HL-60 (cell line): ENCODE results near the gene ARMC7.

ENCODE experiments used
- DNase-seq, 2 experiments: peaks; one replicate each; pipeline ENCODE4 v3.0.0-alpha.2; 2010 to 2020; ENCODE audit warnings: low read depth in 1 of 2, low spot score in 1 of 2
- H3K27ac ChIP-seq: fragments of 250-450 bp; sonication (Bioruptor Pico); replicated peaks from 2 replicates; pipeline ENCODE4 v1.5.1; 2020; ENCODE audit warnings: mild to moderate bottlenecking, moderate library complexity
- H3K27me3 ChIP-seq: fragments of 250-450 bp; sonication (Bioruptor Pico); 2 replicates; pipeline ENCODE4 v1.5.1; 2021; ENCODE audit warnings: mild to moderate bottlenecking, moderate library complexity; ENCODE audit not compliant: insufficient read depth, poor library complexity, severe bottlenecking
- H3K4me3 ChIP-seq: replicated peaks from 2 replicates; pipeline ENCODE4 v1.5.1; 2011; ENCODE audit warnings: mild to moderate bottlenecking, control low read depth, low read length; ENCODE audit not compliant: insufficient read depth
- GABPA ChIP-seq: IDR thresholded peaks from 2 replicates; pipeline ENCODE4 v1.6.1; 2012; ENCODE audit warnings: low read depth
- POLR2AphosphoS5 ChIP-seq: IDR thresholded peaks from 2 replicates; pipeline ENCODE4 v1.6.1; 2012; ENCODE audit warnings: low read depth
- SPI1 ChIP-seq: IDR thresholded peaks from 2 replicates; pipeline ENCODE4 v1.6.1; 2012; ENCODE audit warnings: low read depth, mild to moderate bottlenecking, borderline replicate concordance
- TF ChIP-seq, protein P1 (sequence below): IDR thresholded peaks from one replicate; pipeline ENCODE4 v1.5.1; 2011; ENCODE audit warnings: low read length, control low read depth, inconsistent platforms; ENCODE audit not compliant: insufficient read depth
- TF ChIP-seq, protein P2 (sequence below): IDR thresholded peaks from 2 replicates; pipeline ENCODE4 v1.6.1; 2012; ENCODE audit warnings: low read depth; ENCODE audit not compliant: insufficient replicate concordance

The ARMC7 gene

DNA sequence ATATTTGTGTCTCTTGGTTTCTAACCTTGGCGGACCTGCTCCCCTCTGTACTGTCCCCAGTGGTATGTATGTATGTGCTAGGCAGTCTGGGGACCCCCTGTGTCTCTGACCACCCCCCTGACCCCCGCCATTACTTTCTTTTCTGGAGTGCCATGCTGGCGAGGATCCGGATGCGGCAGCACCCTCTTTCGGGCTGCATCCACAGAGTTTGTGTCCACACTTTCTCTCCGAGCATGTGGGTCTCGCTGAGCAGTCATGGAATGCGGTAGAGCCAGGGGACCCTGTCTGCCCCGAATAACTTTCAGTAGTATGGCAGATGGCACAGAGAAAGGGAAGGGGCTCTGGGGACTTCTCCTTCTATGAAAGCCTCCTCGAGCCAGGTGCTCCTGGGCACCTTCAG, 45.7 kb upstream of the ARMC7 start:
- H3K27me3 ChIP-seq: no peaks in the 10 kb centered on the region
- DNase-seq: no peak
- H3K27ac ChIP-seq: no peak overlapping the region
- no peak overlapping the region for H3K4me3 ChIP-seq
- TF ChIP-seq, protein P1, sequence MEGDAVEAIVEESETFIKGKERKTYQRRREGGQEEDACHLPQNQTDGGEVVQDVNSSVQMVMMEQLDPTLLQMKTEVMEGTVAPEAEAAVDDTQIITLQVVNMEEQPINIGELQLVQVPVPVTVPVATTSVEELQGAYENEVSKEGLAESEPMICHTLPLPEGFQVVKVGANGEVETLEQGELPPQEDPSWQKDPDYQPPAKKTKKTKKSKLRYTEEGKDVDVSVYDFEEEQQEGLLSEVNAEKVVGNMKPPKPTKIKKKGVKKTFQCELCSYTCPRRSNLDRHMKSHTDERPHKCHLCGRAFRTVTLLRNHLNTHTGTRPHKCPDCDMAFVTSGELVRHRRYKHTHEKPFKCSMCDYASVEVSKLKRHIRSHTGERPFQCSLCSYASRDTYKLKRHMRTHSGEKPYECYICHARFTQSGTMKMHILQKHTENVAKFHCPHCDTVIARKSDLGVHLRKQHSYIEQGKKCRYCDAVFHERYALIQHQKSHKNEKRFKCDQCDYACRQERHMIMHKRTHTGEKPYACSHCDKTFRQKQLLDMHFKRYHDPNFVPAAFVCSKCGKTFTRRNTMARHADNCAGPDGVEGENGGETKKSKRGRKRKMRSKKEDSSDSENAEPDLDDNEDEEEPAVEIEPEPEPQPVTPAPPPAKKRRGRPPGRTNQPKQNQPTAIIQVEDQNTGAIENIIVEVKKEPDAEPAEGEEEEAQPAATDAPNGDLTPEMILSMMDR: no peak
- no peak for TF ChIP-seq SPI1
- TF ChIP-seq POLR2AphosphoS5: no peak
- TF ChIP-seq, protein P2, sequence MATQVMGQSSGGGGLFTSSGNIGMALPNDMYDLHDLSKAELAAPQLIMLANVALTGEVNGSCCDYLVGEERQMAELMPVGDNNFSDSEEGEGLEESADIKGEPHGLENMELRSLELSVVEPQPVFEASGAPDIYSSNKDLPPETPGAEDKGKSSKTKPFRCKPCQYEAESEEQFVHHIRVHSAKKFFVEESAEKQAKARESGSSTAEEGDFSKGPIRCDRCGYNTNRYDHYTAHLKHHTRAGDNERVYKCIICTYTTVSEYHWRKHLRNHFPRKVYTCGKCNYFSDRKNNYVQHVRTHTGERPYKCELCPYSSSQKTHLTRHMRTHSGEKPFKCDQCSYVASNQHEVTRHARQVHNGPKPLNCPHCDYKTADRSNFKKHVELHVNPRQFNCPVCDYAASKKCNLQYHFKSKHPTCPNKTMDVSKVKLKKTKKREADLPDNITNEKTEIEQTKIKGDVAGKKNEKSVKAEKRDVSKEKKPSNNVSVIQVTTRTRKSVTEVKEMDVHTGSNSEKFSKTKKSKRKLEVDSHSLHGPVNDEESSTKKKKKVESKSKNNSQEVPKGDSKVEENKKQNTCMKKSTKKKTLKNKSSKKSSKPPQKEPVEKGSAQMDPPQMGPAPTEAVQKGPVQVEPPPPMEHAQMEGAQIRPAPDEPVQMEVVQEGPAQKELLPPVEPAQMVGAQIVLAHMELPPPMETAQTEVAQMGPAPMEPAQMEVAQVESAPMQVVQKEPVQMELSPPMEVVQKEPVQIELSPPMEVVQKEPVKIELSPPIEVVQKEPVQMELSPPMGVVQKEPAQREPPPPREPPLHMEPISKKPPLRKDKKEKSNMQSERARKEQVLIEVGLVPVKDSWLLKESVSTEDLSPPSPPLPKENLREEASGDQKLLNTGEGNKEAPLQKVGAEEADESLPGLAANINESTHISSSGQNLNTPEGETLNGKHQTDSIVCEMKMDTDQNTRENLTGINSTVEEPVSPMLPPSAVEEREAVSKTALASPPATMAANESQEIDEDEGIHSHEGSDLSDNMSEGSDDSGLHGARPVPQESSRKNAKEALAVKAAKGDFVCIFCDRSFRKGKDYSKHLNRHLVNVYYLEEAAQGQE: no peak
- no peak for TF ChIP-seq GABPA

DNA sequence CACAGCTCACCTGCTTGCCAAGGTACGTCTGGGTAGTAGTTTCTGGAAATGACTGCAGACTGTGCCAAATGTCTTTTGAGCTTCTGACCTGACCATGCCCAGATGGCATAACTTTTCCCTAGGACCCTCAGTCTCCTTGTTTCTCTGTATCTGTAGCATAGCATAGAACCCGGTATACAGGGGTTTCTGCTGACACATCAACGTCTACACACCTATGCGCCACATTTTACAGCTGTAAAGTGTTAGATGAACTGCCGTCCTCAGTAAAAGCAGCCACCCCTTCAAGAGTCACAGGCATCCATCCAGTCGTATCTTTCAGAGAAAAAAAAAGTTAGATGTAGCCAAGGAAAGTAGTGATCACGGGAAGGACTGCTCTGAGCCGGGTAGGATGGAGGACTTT, 45.3 kb upstream of the ARMC7 start:
- Histone ChIP-seq H3K4me3 (no peak overlapping the region), H3K27me3 (no peaks in the 10 kb centered on the region), H3K27ac (no peak overlapping the region)
- TF ChIP-seq SPI1: no peak
- TF ChIP-seq, protein P1: no peak
- TF ChIP-seq GABPA: no peak
- TF ChIP-seq, protein P2: no peak
- TF ChIP-seq POLR2AphosphoS5: no peak
- DNase-seq: no peak

DNA sequence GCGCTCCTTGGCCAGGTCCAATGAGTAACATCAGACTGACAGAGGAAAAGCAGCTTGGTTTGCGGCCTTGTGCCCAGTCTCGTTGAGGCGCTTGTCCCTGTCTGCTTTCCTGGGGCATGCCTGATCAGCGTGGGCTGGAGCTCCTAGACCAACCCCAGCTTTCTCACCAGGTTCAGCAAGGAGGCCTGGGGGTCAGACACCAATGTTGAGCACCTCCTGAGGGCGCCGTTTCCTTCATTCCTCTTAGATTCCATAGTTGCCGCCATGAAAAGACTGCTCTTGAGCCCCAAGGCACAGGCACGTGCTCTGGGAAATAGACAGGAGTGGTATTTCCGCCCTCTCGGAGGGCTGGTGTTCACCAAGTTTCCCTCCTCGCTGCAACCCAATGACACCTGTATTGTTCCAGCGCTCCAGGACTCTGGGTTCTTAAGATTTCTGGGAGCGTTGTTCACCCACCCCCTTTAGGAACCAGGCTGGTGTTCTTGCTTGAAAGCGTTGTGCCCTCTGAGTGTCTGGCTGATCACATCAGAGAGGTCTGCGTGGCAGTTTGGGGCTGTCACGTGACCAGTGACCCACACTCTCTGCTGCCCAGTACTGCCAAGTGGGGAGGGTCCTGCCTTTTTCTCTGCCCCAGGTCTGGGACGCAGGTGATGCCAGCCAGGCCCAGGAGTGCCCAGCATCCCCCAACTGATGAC, 44.8 kb upstream of the ARMC7 start:
- TF ChIP-seq GABPA (no peak), POLR2AphosphoS5 (no peak), SPI1 (no peak)
- TF ChIP-seq, protein P1: no peak
- TF ChIP-seq, protein P2: no peak
- no peak overlapping the region for H3K4me3 ChIP-seq
- H3K27me3 ChIP-seq: no peaks in the 10 kb centered on the region
- H3K27ac ChIP-seq: no peak overlapping the region
- no peak for DNase-seq
